A673 (cell line): ENCODE data around the gene DAPK2.

Experiments used
- CTCF ChIP-seq: fragments of 300-800, 200-600 bp; sonication (generic); conservative IDR thresholded peaks from 2 replicates; pipeline ENCODE4 v1.5.1; 2017; ENCODE audit warnings: low read depth, mild to moderate bottlenecking, antibody characterized with exemption, low read length, moderate library complexity, mixed read lengths
- EZH2 ChIP-seq: fragments of 200-600 bp; sonication (generic); IDR thresholded peaks from 2 replicates; pipeline ENCODE4 v1.6.1; 2017; ENCODE audit warnings: borderline replicate concordance, low read depth, mild to moderate bottlenecking, mixed read lengths, antibody characterized with exemption, low read length; ENCODE audit not compliant: poor library complexity, severe bottlenecking

- TF ChIP-seq CTCF (no peak), EZH2 (no peak)
Observed at GRCh38 chr15:63986185-63986680, 60.1 kb downstream of the DAPK2 start.
